ENCODE results near the gene GSDME.
A peak's percentile ranks its signal among the peaks of the same experiment; 100 is the strongest.

The GSDME gene

DNA sequence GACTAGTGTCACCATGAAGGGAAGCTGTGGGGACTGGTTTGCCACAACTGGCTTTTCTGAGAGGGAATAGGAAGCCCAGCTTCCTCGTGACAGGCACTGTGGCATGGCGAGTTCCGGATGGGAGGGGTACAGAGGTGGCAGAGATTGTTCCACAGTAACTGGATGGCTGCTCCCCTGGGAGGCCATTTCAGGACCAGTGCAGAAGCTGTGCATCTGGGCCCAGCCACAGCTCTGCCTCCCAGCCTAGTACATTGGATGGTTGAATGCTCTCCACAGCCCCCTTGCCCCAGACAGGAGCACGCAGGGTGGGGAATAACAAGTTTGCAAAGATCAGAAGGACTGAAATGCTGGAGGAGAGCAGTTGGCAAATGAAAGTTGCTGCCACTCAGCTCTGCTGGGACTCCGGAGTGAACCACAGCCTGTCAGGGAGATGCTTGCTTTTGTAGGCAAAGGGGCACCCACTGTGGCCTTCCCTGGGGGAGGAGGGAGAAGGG lies 51.8 kb downstream of the GSDME start:
- no peak overlapping the region for H2BK5ac ChIP-seq (ENCODE audit: low read length)
- H3K18ac ChIP-seq (ENCODE audit: low read length): no peak overlapping the region
- H2BK120ac ChIP-seq (ENCODE audit: low read depth, low read length): no peak overlapping the region
- H3K9ac ChIP-seq (ENCODE audit: low read length): no peak overlapping the region
- H3K56ac ChIP-seq (ENCODE audit: low read length): no peak overlapping the region
- H3K23ac ChIP-seq (ENCODE audit: low read length): no peak overlapping the region
- H3K4ac ChIP-seq (ENCODE audit: low read depth, low read length): no peak overlapping the region
- no peak for DNase-seq
- H4K5ac ChIP-seq (ENCODE audit: low read length): no peak overlapping the region
- H2BK15ac ChIP-seq (replicated peaks; ENCODE audit: low read depth): no peak overlapping the region
- no peak overlapping the region for H3K4me2 ChIP-seq (ENCODE audit: low read length)
- H3K4me3 ChIP-seq (ENCODE audit: low read length): no peak overlapping the region
- no peak overlapping the region for H4K8ac ChIP-seq (ENCODE audit: low read depth, low read length)
- no CpG with 5 or more reads among the region's 5 CpGs for WGBS (ENCODE audit: extremely low coverage, insufficient coverage, low lambda C conversion rate)
- H3K36me3 ChIP-seq (ENCODE audit: control insufficient read depth, insufficient read depth, low read length): no peaks in the 10 kb centered on the region
- no peaks in the 10 kb centered on the region for H3K79me1 ChIP-seq (ENCODE audit: low read length)
- no peak overlapping the region for H3K27ac ChIP-seq (ENCODE audit: low read depth, low read length)
- no peaks in the 10 kb centered on the region for H3K79me2 ChIP-seq (ENCODE audit: control insufficient read depth, insufficient read depth, low read length)
- no peak overlapping the region for H2AK5ac ChIP-seq (ENCODE audit: low read length)
- H3K27me3 ChIP-seq (ENCODE audit: insufficient read depth, low read length, poor library complexity): no peaks in the 10 kb centered on the region
- H3K4me1 ChIP-seq (ENCODE audit: control insufficient read depth, low read depth, low read length): peaks cover 5% of the 10 kb centered on the region

DNA sequence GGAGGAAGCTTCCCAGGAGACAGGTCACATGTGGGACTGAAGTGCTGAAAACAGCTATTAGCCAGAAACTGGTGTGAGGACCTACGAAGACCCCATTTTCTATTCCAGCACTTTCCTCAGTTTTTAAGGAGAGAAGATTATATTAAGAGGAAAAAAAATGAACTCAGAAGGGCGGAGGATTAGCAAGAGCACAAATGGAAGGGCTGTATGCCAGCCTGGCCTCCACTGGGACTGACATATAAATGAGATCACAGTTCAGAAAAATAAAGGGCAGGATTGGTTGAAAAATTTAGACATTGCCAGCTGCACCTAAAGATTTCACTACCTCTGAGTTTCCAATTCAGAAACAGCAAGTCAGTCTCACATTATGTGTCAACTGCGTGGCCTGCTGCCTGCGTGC lies 53.0 kb downstream of the GSDME start:
- H3K9ac ChIP-seq (ENCODE audit: low read length): no peak overlapping the region
- no peak overlapping the region for H3K4me2 ChIP-seq (ENCODE audit: low read length)
- WGBS (ENCODE audit: extremely low coverage, insufficient coverage, low lambda C conversion rate): no CpG with 5 or more reads among the region's 4 CpGs
- no peak overlapping the region for H4K8ac ChIP-seq (ENCODE audit: low read depth, low read length)
- no peaks in the 10 kb centered on the region for H3K36me3 ChIP-seq (ENCODE audit: control insufficient read depth, insufficient read depth, low read length)
- no peak overlapping the region for H2BK120ac ChIP-seq (ENCODE audit: low read depth, low read length)
- no peak overlapping the region for H2BK5ac ChIP-seq (ENCODE audit: low read length)
- H2BK15ac ChIP-seq (replicated peaks; ENCODE audit: low read depth): no peak overlapping the region
- H3K79me1 ChIP-seq (ENCODE audit: low read length): no peaks in the 10 kb centered on the region
- no peak overlapping the region for H3K27ac ChIP-seq (ENCODE audit: low read depth, low read length)
- no peaks in the 10 kb centered on the region for H3K79me2 ChIP-seq (ENCODE audit: control insufficient read depth, insufficient read depth, low read length)
- H3K4me1 ChIP-seq (ENCODE audit: control insufficient read depth, low read depth, low read length): peaks cover 7% of the 10 kb centered on the region
- no peak overlapping the region for H3K18ac ChIP-seq (ENCODE audit: low read length)
- no peak overlapping the region for H3K23ac ChIP-seq (ENCODE audit: low read length)
- H3K56ac ChIP-seq (ENCODE audit: low read length): no peak overlapping the region
- H3K27me3 ChIP-seq (ENCODE audit: insufficient read depth, low read length, poor library complexity): no peaks in the 10 kb centered on the region
- no peak for DNase-seq
- H3K4ac ChIP-seq (ENCODE audit: low read depth, low read length): no peak overlapping the region
- no peak overlapping the region for H2AK5ac ChIP-seq (ENCODE audit: low read length)
- H4K5ac ChIP-seq (ENCODE audit: low read length): no peak overlapping the region
- no peak overlapping the region for H3K4me3 ChIP-seq (ENCODE audit: low read length)

- DNase-seq: no peak
- H4K8ac ChIP-seq (ENCODE audit: low read depth, low read length): no peak overlapping the region
- H3K23ac ChIP-seq (ENCODE audit: low read length): no peak overlapping the region
- no CpG with 5 or more reads among the region's 3 CpGs for WGBS (ENCODE audit: extremely low coverage, insufficient coverage, low lambda C conversion rate)
- H3K4me2 ChIP-seq (ENCODE audit: low read length): no peak overlapping the region
- H3K27ac ChIP-seq (ENCODE audit: low read depth, low read length): no peak overlapping the region
- no peaks in the 10 kb centered on the region for H3K79me2 ChIP-seq (ENCODE audit: control insufficient read depth, insufficient read depth, low read length)
- H2AK5ac ChIP-seq (ENCODE audit: low read length): no peak overlapping the region
- no peaks in the 10 kb centered on the region for H3K27me3 ChIP-seq (ENCODE audit: insufficient read depth, low read length, poor library complexity)
- no peak overlapping the region for H3K4me3 ChIP-seq (ENCODE audit: low read length)
- peaks cover 7% of the 10 kb centered on the region for H3K4me1 ChIP-seq (ENCODE audit: control insufficient read depth, low read depth, low read length)
- no peak overlapping the region for H3K4ac ChIP-seq (ENCODE audit: low read depth, low read length)
- H2BK120ac ChIP-seq (ENCODE audit: low read depth, low read length): no peak overlapping the region
- H4K5ac ChIP-seq (ENCODE audit: low read length): no peak overlapping the region
- no peak overlapping the region for H3K9ac ChIP-seq (ENCODE audit: low read length)
- no peak overlapping the region for H3K56ac ChIP-seq (ENCODE audit: low read length)
- H3K36me3 ChIP-seq (ENCODE audit: control insufficient read depth, insufficient read depth, low read length): no peaks in the 10 kb centered on the region
- H3K18ac ChIP-seq (ENCODE audit: low read length): no peak overlapping the region
- H2BK15ac ChIP-seq (replicated peaks; ENCODE audit: low read depth): no peak overlapping the region
- no peaks in the 10 kb centered on the region for H3K79me1 ChIP-seq (ENCODE audit: low read length)
- H2BK5ac ChIP-seq (ENCODE audit: low read length): no peak overlapping the region
Observed at GRCh38 chr7:24703296-24703695, 54.0 kb downstream of the GSDME start.

GRCh38 chr7:24702755-24703154 lies 54.5 kb downstream of the GSDME start:
- no peak overlapping the region for H4K8ac ChIP-seq (ENCODE audit: low read depth, low read length)
- no peak overlapping the region for H3K56ac ChIP-seq (ENCODE audit: low read length)
- no peaks in the 10 kb centered on the region for H3K79me1 ChIP-seq (ENCODE audit: low read length)
- H3K23ac ChIP-seq (ENCODE audit: low read length): no peak overlapping the region
- DNase-seq: no peak
- H2BK5ac ChIP-seq (ENCODE audit: low read length): no peak overlapping the region
- no peak overlapping the region for H2AK5ac ChIP-seq (ENCODE audit: low read length)
- no peak overlapping the region for H3K9ac ChIP-seq (ENCODE audit: low read length)
- H2BK120ac ChIP-seq (ENCODE audit: low read depth, low read length): no peak overlapping the region
- H3K79me2 ChIP-seq (ENCODE audit: control insufficient read depth, insufficient read depth, low read length): no peaks in the 10 kb centered on the region
- no CpG with 5 or more reads among the region's 2 CpGs for WGBS (ENCODE audit: extremely low coverage, insufficient coverage, low lambda C conversion rate)
- H3K4me3 ChIP-seq (ENCODE audit: low read length): no peak overlapping the region
- H4K5ac ChIP-seq (ENCODE audit: low read length): no peak overlapping the region
- no peak overlapping the region for H3K27ac ChIP-seq (ENCODE audit: low read depth, low read length)
- H3K4me2 ChIP-seq (ENCODE audit: low read length): no peak overlapping the region
- no peak overlapping the region for H3K4ac ChIP-seq (ENCODE audit: low read depth, low read length)
- H3K18ac ChIP-seq (ENCODE audit: low read length): no peak overlapping the region
- H3K4me1 ChIP-seq (ENCODE audit: control insufficient read depth, low read depth, low read length): peaks cover 7% of the 10 kb centered on the region
- no peak overlapping the region for H2BK15ac ChIP-seq (replicated peaks; ENCODE audit: low read depth)
- H3K27me3 ChIP-seq (ENCODE audit: insufficient read depth, low read length, poor library complexity): no peaks in the 10 kb centered on the region
- no peaks in the 10 kb centered on the region for H3K36me3 ChIP-seq (ENCODE audit: control insufficient read depth, insufficient read depth, low read length)

GRCh38 chr7:24701261-24702235 lies 55.7 kb downstream of the GSDME start:
- H3K56ac ChIP-seq (ENCODE audit: low read length): no peak overlapping the region
- H2BK120ac ChIP-seq (ENCODE audit: low read depth, low read length): no peak overlapping the region
- no peak overlapping the region for H4K8ac ChIP-seq (ENCODE audit: low read depth, low read length)
- no peak overlapping the region for H3K4me2 ChIP-seq (ENCODE audit: low read length)
- H3K36me3 ChIP-seq (ENCODE audit: control insufficient read depth, insufficient read depth, low read length): no peaks in the 10 kb centered on the region
- peak; percentile 53 for DNase-seq
- H3K27ac ChIP-seq (ENCODE audit: low read depth, low read length): no peak overlapping the region
- no peak overlapping the region for H3K18ac ChIP-seq (ENCODE audit: low read length)
- no peak overlapping the region for H2BK5ac ChIP-seq (ENCODE audit: low read length)
- no peak overlapping the region for H3K23ac ChIP-seq (ENCODE audit: low read length)
- no peaks in the 10 kb centered on the region for H3K79me1 ChIP-seq (ENCODE audit: low read length)
- no peak overlapping the region for H3K9ac ChIP-seq (ENCODE audit: low read length)
- no peaks in the 10 kb centered on the region for H3K79me2 ChIP-seq (ENCODE audit: control insufficient read depth, insufficient read depth, low read length)
- no peak overlapping the region for H2AK5ac ChIP-seq (ENCODE audit: low read length)
- H3K4ac ChIP-seq (ENCODE audit: low read depth, low read length): no peak overlapping the region
- H3K27me3 ChIP-seq (ENCODE audit: insufficient read depth, low read length, poor library complexity): no peaks in the 10 kb centered on the region
- no peak overlapping the region for H2BK15ac ChIP-seq (replicated peaks; ENCODE audit: low read depth)
- peaks cover 7% of the 10 kb centered on the region for H3K4me1 ChIP-seq (ENCODE audit: control insufficient read depth, low read depth, low read length)
- no CpG with 5 or more reads among the region's 4 CpGs for WGBS (ENCODE audit: extremely low coverage, insufficient coverage, low lambda C conversion rate)
- H3K4me3 ChIP-seq (ENCODE audit: low read length): no peak overlapping the region
- no peak overlapping the region for H4K5ac ChIP-seq (ENCODE audit: low read length)

Measured in mesendoderm (in vitro differentiated cells).